Activated CD4-positive, alpha-beta T cell treated with anti-CD3 and anti-CD28 coated beads, Interleukin-2, amount 10 ng/mL, durations not matched to agents 7 days and 5 days (primary cell): ENCODE results near the gene EVA1C. TPM values are rescaled to one million over a fixed set of nuclear protein-coding genes. Genes with fewer than 3 reads are reported as not detected.
"Not testable (repeated sequence)": the region's sequence is repeated elsewhere in the genome, so short reads cannot be mapped to it uniquely, and the experiment has no call there.

Experiments
- CTCF ChIA-PET: fragments of 350-600 bp; sonication (Branson Sonifier 250); formaldehyde crosslinking; loops from one replicate; lab custom pipeline; 2021; ENCODE audit warnings: antibody characterized with exemption; lab: Charles Lee
- POLR2A ChIA-PET: fragments of 350-600 bp; sonication (Branson Sonifier 250); formaldehyde crosslinking; loops from one replicate; lab custom pipeline; 2021; ENCODE audit warnings: antibody characterized with exemption; lab: Charles Lee
- DNase-seq: peaks from one replicate; pipeline ENCODE4 v3.0.0-alpha.2; 2020
- H3K27ac Mint-ChIP-seq: one replicate; pipeline ENCODE4 v1.8.0; 2021; ENCODE audit warnings: mild to moderate bottlenecking, moderate library complexity, mixed read lengths
- H3K27me3 Mint-ChIP-seq: one replicate; pipeline ENCODE4 v1.8.0; 2021; ENCODE audit warnings: mixed read lengths
- H3K36me3 Mint-ChIP-seq: one replicate; pipeline ENCODE4 v1.8.0; 2021; ENCODE audit warnings: low read depth, mixed read lengths
- H3K4me1 Mint-ChIP-seq: one replicate; pipeline ENCODE4 v1.8.0; 2021; ENCODE audit warnings: mixed read lengths
- H3K4me3 Mint-ChIP-seq: one replicate; pipeline ENCODE4 v1.8.0; 2021; ENCODE audit warnings: mild to moderate bottlenecking, moderate library complexity, mixed read lengths
- H3K9me3 Mint-ChIP-seq: one replicate; pipeline ENCODE4 v1.8.0; 2021; ENCODE audit warnings: mixed read lengths
- total RNA-seq, 2 experiments: library from RNA; stranded (reverse); gene quantifications; one replicate each; pipeline ENCODE4 v1.2.3, GENCODE V29; 2021

EVA1C gene
- total RNA-seq, 2 experiments from 2014 or later = 4.8 to 5.4 TPM

DNA sequence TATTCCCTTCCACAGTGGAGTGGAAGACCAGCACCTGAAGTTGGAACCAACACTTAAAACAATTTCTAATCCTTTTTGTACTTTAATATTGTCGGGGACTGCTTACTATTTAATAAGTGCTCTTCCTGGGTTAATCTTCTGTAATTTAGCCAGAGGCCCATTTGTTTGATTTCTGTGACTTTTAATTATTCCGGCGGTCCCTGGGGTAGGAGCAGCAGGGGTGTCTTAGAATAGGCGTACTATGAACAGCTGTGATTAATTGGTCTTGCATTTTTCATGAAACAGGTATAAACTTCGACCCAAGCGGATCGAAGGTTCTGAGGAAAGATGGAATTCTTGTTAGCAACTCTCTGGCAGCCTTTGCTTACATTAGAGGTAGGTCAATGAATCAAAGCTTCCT, 91.1 kb downstream of the EVA1C start:
- H3K9me3 Mint-ChIP-seq, H3K36me3 Mint-ChIP-seq, H3K4me1 Mint-ChIP-seq, H3K27me3 Mint-ChIP-seq, H3K27ac Mint-ChIP-seq, H3K4me3 Mint-ChIP-seq, DNase-seq, CTCF ChIA-PET, POLR2A ChIA-PET: not testable (repeated sequence)

DNA sequence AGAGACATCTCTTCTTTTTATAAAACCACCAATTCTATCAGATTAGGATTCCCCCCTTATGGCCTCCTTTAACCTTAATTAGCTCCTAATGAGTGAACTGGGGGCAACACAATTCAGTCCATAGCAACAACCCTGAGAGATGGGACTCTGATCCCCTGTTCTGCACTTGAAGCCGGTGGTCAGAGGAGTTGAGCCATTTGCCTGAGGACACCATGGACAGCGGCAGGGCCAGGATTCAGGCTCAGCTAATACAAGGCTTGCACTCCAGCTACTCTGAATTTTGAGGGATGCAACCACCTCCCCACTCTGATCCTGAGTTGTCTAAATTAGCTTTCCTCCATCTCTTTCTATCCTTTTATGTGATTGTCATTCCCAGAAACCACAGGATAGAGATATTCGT, 93.3 kb downstream of the EVA1C start:
- H3K36me3 Mint-ChIP-seq, H3K4me1 Mint-ChIP-seq, H3K4me3 Mint-ChIP-seq, POLR2A ChIA-PET, DNase-seq, H3K27ac Mint-ChIP-seq, H3K27me3 Mint-ChIP-seq: not testable (repeated sequence)
- H3K9me3 Mint-ChIP-seq = peaks cover 11% of the 10 kb centered on the region
- CTCF ChIA-PET = interaction anchor here (0.8 kb wide), 1 partner anchor 16 kb away, joined by 3 read pairs; no protein-coding TSS in a partner anchor

DNA sequence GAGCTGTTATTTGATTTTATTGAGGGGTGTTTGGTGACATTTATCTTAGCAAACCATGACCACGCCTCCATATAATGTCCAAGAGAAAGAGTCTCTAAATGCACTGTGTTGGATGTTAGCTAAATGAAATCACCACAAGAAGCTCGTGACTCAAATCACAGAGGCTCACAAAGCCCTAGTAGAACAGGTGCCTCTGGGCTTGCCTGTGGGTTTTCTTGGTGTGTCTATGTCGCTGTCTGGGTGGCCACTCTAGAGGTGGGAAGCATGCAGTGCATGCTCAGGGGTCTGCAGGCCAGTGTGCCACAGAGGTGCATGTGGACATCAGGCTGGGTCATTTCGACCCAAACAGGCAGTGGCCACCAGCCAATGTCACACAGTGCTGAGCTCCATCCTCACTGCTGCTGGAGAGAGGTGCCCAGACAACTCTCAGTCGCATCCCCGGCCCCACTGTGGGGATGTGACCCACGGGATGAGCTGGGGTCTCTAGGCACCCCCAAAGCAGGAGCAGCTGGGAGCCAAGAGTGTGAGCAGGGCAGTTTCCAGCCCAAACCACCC, 94.0 kb downstream of the EVA1C start:
- H3K27me3 Mint-ChIP-seq, H3K27ac Mint-ChIP-seq, DNase-seq, H3K4me3 Mint-ChIP-seq, H3K4me1 Mint-ChIP-seq, POLR2A ChIA-PET, H3K36me3 Mint-ChIP-seq: not testable (repeated sequence)
- peaks cover 11% of the 10 kb centered on the region for H3K9me3 Mint-ChIP-seq
- CTCF ChIA-PET = interaction anchor here (0.8 kb wide), 1 partner anchor 17 kb away, joined by 3 read pairs; no protein-coding TSS in a partner anchor

DNA sequence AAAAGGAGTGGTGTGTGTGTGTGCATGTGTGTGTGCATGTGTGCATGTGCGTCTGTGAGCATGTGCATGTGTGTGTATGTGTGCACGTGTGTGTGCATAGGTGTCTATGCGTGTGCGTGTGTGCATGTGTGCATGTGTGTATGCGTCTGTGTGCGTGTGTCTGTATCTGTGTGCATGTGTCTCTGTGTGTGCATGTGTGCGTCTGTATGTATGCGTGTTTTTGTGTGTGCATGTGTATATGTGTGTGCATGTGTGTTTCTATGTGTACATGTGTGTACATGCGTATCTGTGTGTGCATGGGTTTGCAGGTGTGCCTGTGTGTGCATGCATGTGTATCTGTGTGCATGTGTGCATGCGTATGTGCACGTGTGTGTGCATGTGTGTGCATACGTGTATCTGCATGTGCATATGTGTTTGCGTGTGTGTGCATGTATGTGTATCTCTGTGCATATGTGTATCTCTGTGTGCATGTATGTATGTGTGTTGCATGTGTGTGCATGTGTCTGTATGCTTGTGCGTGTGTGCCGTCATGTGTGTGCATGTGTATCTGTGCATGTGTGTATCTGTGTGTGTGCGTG, 94.9 kb downstream of the EVA1C start:
- H3K4me3 Mint-ChIP-seq = no peak overlapping the region
- peaks cover 6% of the 10 kb centered on the region for H3K4me1 Mint-ChIP-seq
- peaks cover 4% of the 10 kb centered on the region for H3K36me3 Mint-ChIP-seq
- no peak overlapping the region for H3K27ac Mint-ChIP-seq
- peaks cover 11% of the 10 kb centered on the region for H3K9me3 Mint-ChIP-seq
- ChIA-PET CTCF (interaction anchor here (0.8 kb wide), 1 partner anchor 13 kb away, joined by 4 read pairs; no protein-coding TSS in a partner anchor), POLR2A (no interaction called here)
- no peak for DNase-seq
- no peaks in the 10 kb centered on the region for H3K27me3 Mint-ChIP-seq

DNA sequence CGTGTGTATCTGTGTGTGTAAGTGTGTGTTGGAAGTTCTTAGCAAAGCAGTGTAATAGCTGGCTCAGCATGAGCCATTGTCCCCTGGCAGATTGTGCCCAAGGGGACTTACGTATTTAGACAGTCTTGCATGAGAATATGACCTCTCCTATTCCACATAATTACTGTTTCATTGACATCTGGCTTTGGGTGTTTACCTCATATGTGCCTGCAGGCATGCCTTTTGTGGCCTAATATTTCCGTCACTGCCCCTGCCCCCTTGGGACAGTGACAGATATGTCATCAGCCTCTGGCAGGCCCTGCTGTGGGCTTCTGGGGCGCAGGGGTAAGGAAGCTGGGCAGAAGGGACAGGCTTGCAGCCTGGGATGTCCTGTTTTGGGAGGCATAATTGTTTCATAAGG, 95.5 kb downstream of the EVA1C start:
- H3K36me3 Mint-ChIP-seq, H3K4me3 Mint-ChIP-seq, H3K27ac Mint-ChIP-seq, H3K27me3 Mint-ChIP-seq, H3K4me1 Mint-ChIP-seq, POLR2A ChIA-PET, DNase-seq: not testable (repeated sequence)
- CTCF ChIA-PET = interaction anchor here (0.8 to 2.3 kb wide), 2 partner anchors 12 to 14 kb away, joined by 4 to 8 read pairs; no protein-coding TSS in a partner anchor
- H3K9me3 Mint-ChIP-seq = peaks cover 11% of the 10 kb centered on the region

DNA sequence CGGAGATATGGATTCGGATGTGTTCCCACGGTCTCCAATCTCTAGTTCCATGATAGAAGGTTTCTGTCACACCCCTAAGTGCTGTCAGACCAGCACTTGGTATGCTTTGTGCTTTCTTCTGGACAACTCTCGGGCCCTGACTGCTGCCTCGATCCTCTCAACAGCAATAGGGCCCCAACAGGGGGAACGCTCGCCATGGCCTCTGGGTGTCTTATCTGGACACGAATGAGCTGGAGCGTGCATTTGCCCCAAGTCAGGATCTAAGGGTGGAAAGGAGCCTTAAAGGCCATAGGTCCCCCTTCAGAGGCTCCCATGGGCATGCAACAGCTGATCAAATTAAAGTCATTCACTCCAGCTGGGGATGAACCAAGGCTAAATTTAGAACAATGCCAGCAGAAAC, 96.1 kb downstream of the EVA1C start:
- POLR2A ChIA-PET = no interaction called here
- Mint-ChIP-seq H3K4me1 (peaks cover 6% of the 10 kb centered on the region), H3K4me3 (no peak overlapping the region), H3K9me3 (peaks cover 11% of the 10 kb centered on the region), H3K27me3 (no peaks in the 10 kb centered on the region), H3K27ac (no peak overlapping the region), H3K36me3 (peaks cover 4% of the 10 kb centered on the region)
- no peak for DNase-seq
- CTCF ChIA-PET = interaction anchor here (0.8 to 2.3 kb wide), 2 partner anchors 11 to 14 kb away, joined by 4 to 8 read pairs; no protein-coding TSS in a partner anchor

DNA sequence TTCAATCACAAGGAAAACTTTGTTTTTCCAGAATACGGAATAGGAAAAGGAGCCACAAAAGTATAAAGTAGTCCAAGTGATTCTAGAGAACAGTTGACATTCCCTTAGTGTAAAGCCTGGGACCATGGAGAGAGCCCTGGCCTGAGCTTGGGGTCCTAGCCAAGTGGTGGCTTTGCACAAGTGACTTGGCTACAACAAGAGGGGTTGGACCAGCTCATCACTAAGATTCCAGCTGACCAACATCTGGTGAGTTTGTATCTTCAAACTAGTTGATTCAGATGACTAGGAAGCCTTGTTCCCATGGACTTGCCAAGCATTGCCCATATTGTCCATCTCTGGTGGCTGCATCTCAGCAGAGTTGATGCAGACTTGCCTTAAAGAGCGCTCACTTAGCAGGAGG, 96.5 kb downstream of the EVA1C start:
- peaks cover 11% of the 10 kb centered on the region for H3K9me3 Mint-ChIP-seq
- H3K36me3 Mint-ChIP-seq, H3K27me3 Mint-ChIP-seq, H3K27ac Mint-ChIP-seq, H3K4me3 Mint-ChIP-seq, POLR2A ChIA-PET, DNase-seq, H3K4me1 Mint-ChIP-seq: not testable (repeated sequence)
- CTCF ChIA-PET = interaction anchor here (2.3 kb wide), 1 partner anchor 14 kb away, joined by 8 read pairs; no protein-coding TSS in a partner anchor

DNA sequence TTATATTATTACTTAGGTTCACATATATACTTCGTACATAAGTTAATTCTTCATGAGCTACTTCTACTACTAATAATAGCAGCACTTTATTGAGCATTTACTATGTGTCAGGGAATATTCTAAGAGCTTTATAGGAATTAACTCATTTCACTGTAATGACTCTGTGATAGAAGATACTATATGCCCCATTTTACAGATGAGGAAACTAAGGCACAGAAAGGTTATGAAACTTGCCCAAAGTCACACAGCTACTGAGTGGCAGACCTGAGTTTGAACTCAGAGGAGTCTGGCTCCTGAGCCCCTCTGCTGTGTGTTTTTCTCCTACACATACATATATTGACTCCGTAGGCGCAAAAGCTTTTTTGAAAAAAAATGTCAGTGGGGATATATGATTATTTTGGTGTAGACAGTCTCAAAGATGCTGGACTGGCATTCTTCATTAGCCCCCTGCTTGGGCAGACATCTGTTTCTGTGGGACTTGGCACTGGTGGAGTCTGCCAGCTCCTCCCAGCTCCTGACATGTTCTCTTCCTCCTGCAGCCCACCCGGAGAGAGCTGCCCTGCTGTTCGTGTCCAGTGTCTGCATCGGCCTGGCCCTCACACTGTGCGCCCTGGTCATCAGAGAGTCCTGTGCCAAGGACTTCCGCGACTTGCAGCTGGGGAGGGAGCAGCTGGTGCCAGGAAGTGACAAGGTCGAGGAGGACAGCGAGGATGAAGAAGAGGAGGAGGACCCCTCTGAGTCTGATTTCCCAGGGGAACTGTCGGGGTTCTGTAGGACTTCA, 102.0 kb downstream of the EVA1C start:
- no peak for DNase-seq
- no peak overlapping the region for H3K4me3 Mint-ChIP-seq
- ChIA-PET CTCF (interaction anchor here (1.4 kb wide), 2 partner anchors 10 to 12 kb away, joined by 3 to 4 read pairs; no protein-coding TSS in a partner anchor), POLR2A (interaction anchor here (0.7 kb wide), 1 partner anchor 99 kb away, joined by 3 read pairs; no protein-coding TSS in a partner anchor)
- no peak overlapping the region for H3K27ac Mint-ChIP-seq
- H3K27me3 Mint-ChIP-seq = no peaks in the 10 kb centered on the region
- peaks cover 6% of the 10 kb centered on the region for H3K9me3 Mint-ChIP-seq
- H3K4me1 Mint-ChIP-seq = peaks cover 6% of the 10 kb centered on the region
- peaks cover 3% of the 10 kb centered on the region for H3K36me3 Mint-ChIP-seq

DNA sequence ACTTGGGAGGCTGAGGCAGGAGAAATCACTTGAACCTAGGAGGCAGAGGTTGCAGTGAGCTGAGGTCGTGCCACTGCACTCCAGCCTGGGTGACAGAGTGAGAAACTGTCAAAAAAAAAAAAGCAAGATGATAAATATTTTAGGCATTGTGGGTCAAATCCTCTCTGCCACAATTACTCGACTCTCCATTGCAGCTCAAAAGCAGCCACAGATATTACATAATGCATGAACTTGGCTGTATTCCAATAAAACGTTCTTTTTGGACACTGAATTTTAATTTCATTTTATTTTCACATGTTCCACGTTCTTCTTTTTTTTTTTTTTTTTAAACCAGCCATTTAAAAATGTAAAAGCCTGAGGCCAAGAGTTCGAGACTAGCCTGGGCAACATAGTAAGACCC, 103.4 kb downstream of the EVA1C start:
- ChIA-PET POLR2A (no interaction called here), CTCF (interaction anchor here (0.6 kb wide), 2 partner anchors 69 to 78 kb away, joined by 3 to 6 read pairs; no protein-coding TSS in a partner anchor)
- no peaks in the 10 kb centered on the region for H3K4me1 Mint-ChIP-seq
- no peak for DNase-seq
- H3K27ac Mint-ChIP-seq = no peak overlapping the region
- H3K27me3 Mint-ChIP-seq = no peaks in the 10 kb centered on the region
- peaks cover 4% of the 10 kb centered on the region for H3K9me3 Mint-ChIP-seq
- H3K36me3 Mint-ChIP-seq = no peaks in the 10 kb centered on the region
- no peak overlapping the region for H3K4me3 Mint-ChIP-seq

DNA sequence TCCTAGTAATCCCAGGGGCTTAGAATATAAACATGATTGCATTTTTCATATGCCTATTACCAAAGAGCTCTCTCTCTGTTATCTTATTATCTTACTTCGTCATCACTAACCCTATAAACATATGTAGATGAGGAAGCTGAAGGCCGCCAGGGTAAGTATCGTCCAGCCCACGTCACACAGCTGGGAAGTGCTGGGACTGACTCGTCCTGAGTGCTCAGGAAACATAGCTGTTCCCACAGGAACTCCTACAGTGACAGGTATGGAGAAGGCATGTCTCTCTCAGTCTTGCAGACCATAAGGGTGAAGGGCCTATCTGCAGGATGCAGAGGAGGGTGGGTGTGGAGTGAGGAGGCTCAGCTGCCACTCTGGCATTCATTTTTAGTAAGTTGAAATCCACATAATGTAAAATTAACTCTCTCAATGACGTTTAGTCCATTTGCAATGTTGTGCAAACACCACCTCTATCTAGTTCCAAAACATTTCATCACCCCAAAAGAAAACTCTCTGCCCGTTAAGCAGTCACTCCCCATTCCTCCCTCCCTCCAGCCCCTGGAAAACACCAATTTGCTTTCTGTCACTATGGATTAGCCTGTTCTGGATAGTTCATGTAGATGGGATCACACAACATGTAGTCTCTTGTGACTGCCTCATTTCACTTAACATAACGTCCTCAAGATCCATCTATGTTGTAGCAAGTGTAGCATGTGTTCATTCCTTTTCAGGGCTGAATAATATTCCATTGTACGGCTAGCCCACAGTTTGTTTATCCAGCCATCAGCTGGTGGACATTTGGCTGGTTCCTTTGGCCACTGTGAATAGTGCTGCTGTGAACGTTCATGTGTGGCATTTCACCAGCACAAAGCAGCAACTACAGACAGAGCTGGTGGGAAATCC, 104.5 kb downstream of the EVA1C start:
- H3K27me3 Mint-ChIP-seq = no peaks in the 10 kb centered on the region
- ChIA-PET CTCF (interaction anchor here (1.4 kb wide), 1 partner anchor 24 kb away, joined by 3 read pairs; no protein-coding TSS in a partner anchor), POLR2A (no interaction called here)
- H3K4me3 Mint-ChIP-seq = no peak overlapping the region
- no peaks in the 10 kb centered on the region for H3K36me3 Mint-ChIP-seq
- peaks cover 4% of the 10 kb centered on the region for H3K9me3 Mint-ChIP-seq
- DNase-seq = no peak
- H3K4me1 Mint-ChIP-seq = no peaks in the 10 kb centered on the region
- no peak overlapping the region for H3K27ac Mint-ChIP-seq

DNA sequence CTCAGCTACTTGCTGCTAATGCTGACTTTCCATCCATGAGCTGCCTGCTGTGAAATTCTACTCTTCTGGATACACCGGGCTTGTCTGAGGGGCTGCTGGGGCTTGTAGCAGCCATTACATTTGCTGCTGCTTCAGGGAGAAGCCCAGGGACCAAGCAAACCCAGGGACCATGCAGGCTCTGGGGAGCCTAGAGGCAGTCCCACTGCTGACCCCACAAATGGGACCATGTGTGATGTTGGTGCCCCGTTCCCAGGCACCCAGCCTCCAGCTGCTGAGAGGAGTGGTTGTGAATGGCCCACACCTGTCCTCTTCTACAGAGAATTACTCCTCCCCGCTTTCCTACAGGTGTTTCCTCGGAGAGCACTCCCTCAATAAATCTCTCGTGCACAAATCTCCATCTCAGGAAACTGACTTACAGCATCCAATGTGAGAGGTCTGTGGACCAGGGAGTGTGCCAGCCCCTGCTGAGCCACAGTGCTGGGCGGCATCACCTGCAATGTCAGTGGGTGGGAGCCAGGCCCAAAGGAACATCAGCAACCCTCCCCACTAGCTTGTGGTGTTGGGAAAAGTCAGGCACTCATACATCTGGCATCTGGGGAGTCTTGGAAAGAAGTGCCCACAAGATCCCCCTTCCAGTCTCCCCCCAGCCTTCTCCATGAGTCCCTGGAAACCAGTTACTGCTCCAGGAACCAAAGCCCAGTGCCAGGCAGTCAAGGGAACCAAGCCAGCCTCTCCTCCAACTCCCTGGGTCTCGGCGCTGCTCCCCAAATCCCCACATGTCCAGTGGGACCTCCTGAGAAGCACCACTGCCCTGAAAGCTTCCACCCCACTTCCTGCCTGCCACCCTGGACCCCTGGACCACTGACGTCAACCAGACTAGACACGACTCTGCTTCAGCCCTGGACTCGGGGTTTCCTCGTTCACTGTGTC, 107.7 kb downstream of the EVA1C start:
- Mint-ChIP-seq H3K9me3 (peaks cover 4% of the 10 kb centered on the region), H3K27me3 (no peaks in the 10 kb centered on the region), H3K27ac (no peak overlapping the region), H3K4me3 (no peak overlapping the region), H3K4me1 (no peaks in the 10 kb centered on the region), H3K36me3 (no peaks in the 10 kb centered on the region)
- no peak for DNase-seq
- CTCF ChIA-PET = interaction anchor here (1.0 kb wide), 1 partner anchor 12 kb away, joined by 4 read pairs; no protein-coding TSS in a partner anchor
- POLR2A ChIA-PET = no interaction called here
